ENCODE measurements around the gene ITGA7. TPM values are rescaled to one million over a fixed set of nuclear protein-coding genes. Genes with fewer than 3 reads are reported as not detected.

ITGA7 gene
- polyA plus RNA-seq, 1 donor from 2014 or later, result 13.5 TPM

DNA sequence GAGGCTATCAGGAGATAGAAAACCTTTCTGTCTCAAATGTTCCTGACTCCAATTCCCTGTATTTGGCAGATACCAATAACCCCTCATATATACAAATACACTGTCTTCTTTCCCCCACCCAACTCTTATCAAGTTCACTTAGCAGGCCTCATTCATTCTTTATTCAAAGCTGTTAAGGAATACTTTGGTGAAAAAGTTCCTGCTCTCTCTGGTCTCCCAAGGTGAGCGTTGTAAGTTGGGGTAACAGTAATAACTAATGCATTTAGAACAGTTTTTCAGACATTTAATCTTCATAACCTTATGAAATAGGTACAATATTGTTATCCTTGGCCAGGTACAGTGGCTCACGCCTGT is 31.3 kb upstream of the ITGA7 start:
- Histone ChIP-seq H3F3A (ENCODE audit: insufficient read depth, low read length, poor library complexity, severe bottlenecking) (peaks cover 12% of the 10 kb centered on the region), H3K27ac (ENCODE audit: low read length) (no peak overlapping the region), H3K4me3 (ENCODE audit: low read length) (peak overlapping the region; percentile 69), H3K9ac (ENCODE audit: low read length) (no peak overlapping the region), H3K79me2 (replicated peaks; ENCODE audit: insufficient read depth, low read length) (peaks cover 13% of the 10 kb centered on the region), H3K9me2 (ENCODE audit: insufficient read depth, low read length) (no peaks in the 10 kb centered on the region), H2AFZ (ENCODE audit: low read depth, low read length) (no peak overlapping the region), H3K36me3 (ENCODE audit: insufficient read depth, low read length) (no peaks in the 10 kb centered on the region), H4K20me1 (ENCODE audit: insufficient read depth) (no peaks in the 10 kb centered on the region), H3K27me3 (ENCODE audit: insufficient read depth, low read depth, low read length) (no peaks in the 10 kb centered on the region), H3K9me3 (ENCODE audit: low read length) (no peaks in the 10 kb centered on the region), H3K4me2 (ENCODE audit: low read length) (no peak overlapping the region)
- TF ChIP-seq EP300 (conservative IDR thresholded peaks at IDR 0.05; ENCODE audit: poor library complexity, severe bottlenecking) (no peak), POLR2AphosphoS5 (IDR thresholded peaks at IDR 0.05) (no peak), SMC3 (conservative IDR thresholded peaks at IDR 0.05; ENCODE audit: poor library complexity) (no peak), TAF1 (IDR thresholded peaks at IDR 0.05; ENCODE audit: low read depth) (no peak)
- TF ChIP-seq, protein P1, sequence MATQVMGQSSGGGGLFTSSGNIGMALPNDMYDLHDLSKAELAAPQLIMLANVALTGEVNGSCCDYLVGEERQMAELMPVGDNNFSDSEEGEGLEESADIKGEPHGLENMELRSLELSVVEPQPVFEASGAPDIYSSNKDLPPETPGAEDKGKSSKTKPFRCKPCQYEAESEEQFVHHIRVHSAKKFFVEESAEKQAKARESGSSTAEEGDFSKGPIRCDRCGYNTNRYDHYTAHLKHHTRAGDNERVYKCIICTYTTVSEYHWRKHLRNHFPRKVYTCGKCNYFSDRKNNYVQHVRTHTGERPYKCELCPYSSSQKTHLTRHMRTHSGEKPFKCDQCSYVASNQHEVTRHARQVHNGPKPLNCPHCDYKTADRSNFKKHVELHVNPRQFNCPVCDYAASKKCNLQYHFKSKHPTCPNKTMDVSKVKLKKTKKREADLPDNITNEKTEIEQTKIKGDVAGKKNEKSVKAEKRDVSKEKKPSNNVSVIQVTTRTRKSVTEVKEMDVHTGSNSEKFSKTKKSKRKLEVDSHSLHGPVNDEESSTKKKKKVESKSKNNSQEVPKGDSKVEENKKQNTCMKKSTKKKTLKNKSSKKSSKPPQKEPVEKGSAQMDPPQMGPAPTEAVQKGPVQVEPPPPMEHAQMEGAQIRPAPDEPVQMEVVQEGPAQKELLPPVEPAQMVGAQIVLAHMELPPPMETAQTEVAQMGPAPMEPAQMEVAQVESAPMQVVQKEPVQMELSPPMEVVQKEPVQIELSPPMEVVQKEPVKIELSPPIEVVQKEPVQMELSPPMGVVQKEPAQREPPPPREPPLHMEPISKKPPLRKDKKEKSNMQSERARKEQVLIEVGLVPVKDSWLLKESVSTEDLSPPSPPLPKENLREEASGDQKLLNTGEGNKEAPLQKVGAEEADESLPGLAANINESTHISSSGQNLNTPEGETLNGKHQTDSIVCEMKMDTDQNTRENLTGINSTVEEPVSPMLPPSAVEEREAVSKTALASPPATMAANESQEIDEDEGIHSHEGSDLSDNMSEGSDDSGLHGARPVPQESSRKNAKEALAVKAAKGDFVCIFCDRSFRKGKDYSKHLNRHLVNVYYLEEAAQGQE (IDR thresholded peaks at IDR 0.05; ENCODE audit: borderline replicate concordance), result no peak
- TF ChIP-seq, protein P2, sequence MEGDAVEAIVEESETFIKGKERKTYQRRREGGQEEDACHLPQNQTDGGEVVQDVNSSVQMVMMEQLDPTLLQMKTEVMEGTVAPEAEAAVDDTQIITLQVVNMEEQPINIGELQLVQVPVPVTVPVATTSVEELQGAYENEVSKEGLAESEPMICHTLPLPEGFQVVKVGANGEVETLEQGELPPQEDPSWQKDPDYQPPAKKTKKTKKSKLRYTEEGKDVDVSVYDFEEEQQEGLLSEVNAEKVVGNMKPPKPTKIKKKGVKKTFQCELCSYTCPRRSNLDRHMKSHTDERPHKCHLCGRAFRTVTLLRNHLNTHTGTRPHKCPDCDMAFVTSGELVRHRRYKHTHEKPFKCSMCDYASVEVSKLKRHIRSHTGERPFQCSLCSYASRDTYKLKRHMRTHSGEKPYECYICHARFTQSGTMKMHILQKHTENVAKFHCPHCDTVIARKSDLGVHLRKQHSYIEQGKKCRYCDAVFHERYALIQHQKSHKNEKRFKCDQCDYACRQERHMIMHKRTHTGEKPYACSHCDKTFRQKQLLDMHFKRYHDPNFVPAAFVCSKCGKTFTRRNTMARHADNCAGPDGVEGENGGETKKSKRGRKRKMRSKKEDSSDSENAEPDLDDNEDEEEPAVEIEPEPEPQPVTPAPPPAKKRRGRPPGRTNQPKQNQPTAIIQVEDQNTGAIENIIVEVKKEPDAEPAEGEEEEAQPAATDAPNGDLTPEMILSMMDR (IDR thresholded peaks at IDR 0.05; ENCODE audit: poor library complexity, severe bottlenecking), result no peak

DNA sequence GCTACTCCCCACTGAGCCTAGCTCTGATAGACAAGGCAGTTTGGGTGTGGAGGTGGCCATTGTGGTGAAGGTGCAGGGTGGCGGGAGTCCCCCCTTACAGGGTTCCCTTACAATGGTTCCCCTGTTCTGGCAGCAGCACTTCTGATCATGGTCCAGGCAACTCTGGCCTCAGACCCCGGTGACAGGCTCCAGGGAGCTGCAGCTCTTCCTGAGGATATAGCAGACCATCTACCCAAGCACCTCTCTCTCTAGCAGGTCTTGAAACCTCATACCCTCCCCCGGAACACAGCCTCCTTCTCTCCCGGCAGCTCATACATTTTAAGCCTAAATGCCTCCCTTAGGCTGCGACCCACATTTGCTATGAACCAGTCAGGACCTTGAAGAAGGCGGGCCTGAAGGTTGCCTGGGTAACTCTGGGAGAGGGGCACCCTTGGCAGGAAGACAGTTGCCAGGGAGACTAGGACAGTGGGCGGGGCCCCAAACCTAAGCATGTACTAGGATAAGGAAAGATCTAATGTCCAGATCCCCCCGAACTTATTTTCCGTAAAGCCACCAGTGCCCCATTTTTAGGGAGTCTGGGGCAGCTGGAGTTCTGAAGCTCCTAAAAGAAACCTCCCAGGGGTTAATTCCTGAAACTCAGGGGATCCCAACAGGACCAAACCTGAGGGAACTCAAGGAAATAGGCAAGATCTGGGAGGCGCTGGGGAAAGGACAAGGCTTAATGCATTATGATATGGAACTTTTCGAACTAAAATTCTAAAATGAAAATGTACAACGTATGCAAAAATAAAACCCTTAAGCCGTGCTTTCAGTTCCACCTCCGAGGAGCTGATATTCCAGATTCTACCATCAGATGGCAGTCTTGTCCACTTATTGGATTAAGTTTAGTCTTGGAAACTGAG is 30.7 kb upstream of the ITGA7 start:
- H4K20me1 ChIP-seq (ENCODE audit: insufficient read depth), result no peaks in the 10 kb centered on the region
- H3F3A ChIP-seq (ENCODE audit: insufficient read depth, low read length, poor library complexity, severe bottlenecking), result peaks cover 9% of the 10 kb centered on the region
- no peaks in the 10 kb centered on the region for H3K9me2 ChIP-seq (ENCODE audit: insufficient read depth, low read length)
- peaks cover 7% of the 10 kb centered on the region for H3K79me2 ChIP-seq (replicated peaks; ENCODE audit: insufficient read depth, low read length)
- peak overlapping the region; percentile 69 for H3K4me3 ChIP-seq (ENCODE audit: low read length)
- peak overlapping the region; percentile 87 for H3K9ac ChIP-seq (ENCODE audit: low read length)
- peak overlapping the region; percentile 97 for H3K27ac ChIP-seq (ENCODE audit: low read length)
- H3K9me3 ChIP-seq (ENCODE audit: low read length), result no peaks in the 10 kb centered on the region
- peak overlapping the region; percentile 77 for H2AFZ ChIP-seq (ENCODE audit: low read depth, low read length)
- H3K4me2 ChIP-seq (ENCODE audit: low read length), result peak overlapping the region; percentile 96
- no peaks in the 10 kb centered on the region for H3K27me3 ChIP-seq (ENCODE audit: insufficient read depth, low read depth, low read length)
- no peaks in the 10 kb centered on the region for H3K36me3 ChIP-seq (ENCODE audit: insufficient read depth, low read length)
- TF ChIP-seq, protein P1 (IDR thresholded peaks at IDR 0.05; ENCODE audit: borderline replicate concordance), result peak; percentile 30
- TF ChIP-seq, protein P2 (IDR thresholded peaks at IDR 0.05; ENCODE audit: poor library complexity, severe bottlenecking), result peak; percentile 95
- TF ChIP-seq POLR2AphosphoS5 (IDR thresholded peaks at IDR 0.05) (peak; percentile 84), EP300 (conservative IDR thresholded peaks at IDR 0.05; ENCODE audit: poor library complexity, severe bottlenecking) (peak; percentile 11), MXI1 (conservative IDR thresholded peaks at IDR 0.05; ENCODE audit: poor library complexity, severe bottlenecking) (peak; percentile 65), SMC3 (conservative IDR thresholded peaks at IDR 0.05; ENCODE audit: poor library complexity) (peak; percentile 87), TAF1 (IDR thresholded peaks at IDR 0.05; ENCODE audit: low read depth) (no peak), EZH2 (IDR thresholded peaks at IDR 0.05; ENCODE audit: borderline replicate concordance, insufficient read depth, low read length, poor library complexity, severe bottlenecking) (no peak), RAD21 (conservative IDR thresholded peaks at IDR 0.05) (peak; percentile 91)

Data from neural cell (in vitro differentiated cells).